MCF 10A (cell line): ENCODE measurements around the gene PIM3. TPM values are rescaled to one million over a fixed set of nuclear protein-coding genes. Genes with fewer than 3 reads are reported as not detected.

Experiments
- BruUV-seq: library from RNA; stranded (reverse); fragments of 400-500 nt; replicated peaks from 2 replicates; lab custom pipeline; 2021; lab: Mats Ljungman, UMichigan
- CTCF ChIA-PET: fragments of 300-600 bp; sonication (Branson Sonifier 250); formaldehyde crosslinking; extraction: SDS; loops from one replicate; lab custom pipeline; 2021; ENCODE audit warnings: antibody characterized with exemption, inconsistent platforms; lab: Yijun Ruan, JAX
- POLR2A ChIA-PET: fragments of 300-600, 350-650 bp; sonication (Branson Sonifier 250); formaldehyde crosslinking; extraction: SDS; loops from one replicate; lab custom pipeline; 2020; ENCODE audit warnings: antibody characterized with exemption, inconsistent platforms; lab: Yijun Ruan, JAX
- DNase-seq: peaks from one replicate; pipeline ENCODE4 v3.0.0-alpha.2; 2018; ENCODE audit not compliant: unreplicated experiment
- H3K27ac Mint-ChIP-seq: one replicate; pipeline ENCODE4 v1.8.0; 2022; ENCODE audit warnings: mild to moderate bottlenecking, low read depth, mixed read lengths; ENCODE audit not compliant: unreplicated experiment
- H3K27me3 Mint-ChIP-seq: one replicate; pipeline ENCODE4 v1.8.0; 2022; ENCODE audit warnings: mixed read lengths; ENCODE audit not compliant: insufficient read depth, unreplicated experiment
- H3K36me3 Mint-ChIP-seq: one replicate; pipeline ENCODE4 v1.8.0; 2022; ENCODE audit warnings: mild to moderate bottlenecking, moderate library complexity, mixed read lengths; ENCODE audit not compliant: insufficient read depth, unreplicated experiment
- H3K4me1 Mint-ChIP-seq: one replicate; pipeline ENCODE4 v1.8.0; 2022; ENCODE audit warnings: mixed read lengths; ENCODE audit not compliant: insufficient read depth, unreplicated experiment
- H3K4me3 Mint-ChIP-seq: one replicate; pipeline ENCODE4 v1.8.0; 2022; ENCODE audit warnings: mild to moderate bottlenecking, moderate library complexity, mixed read lengths; ENCODE audit not compliant: unreplicated experiment
- H3K9me3 Mint-ChIP-seq: one replicate; pipeline ENCODE4 v1.8.0; 2022; ENCODE audit warnings: mixed read lengths; ENCODE audit not compliant: unreplicated experiment
- CTCF ChIP-seq: fragments of 200-600 bp; IDR thresholded peaks from one replicate; pipeline ENCODE4 v1.8.0; 2022; ENCODE audit warnings: antibody characterized with exemption, mild to moderate bottlenecking; ENCODE audit not compliant: unreplicated experiment
- intact Hi-C: fragments of 100-400 bp; cut with micrococcal nuclease; formaldehyde crosslinking; loops from 2 replicates; pipeline ENCODE4 v1.14.1; 2022
- total RNA-seq: library from RNA; stranded (reverse); gene quantifications from 2 replicates; pipeline ENCODE4 v1.2.3, GENCODE V29; 2022

The PIM3 gene
- total RNA-seq, 1 experiment from 2014 or later: 56.3 TPM

- intact Hi-C loops: no loop called here
- BruUV-seq: no TSS peak
- no peak for TF ChIP-seq CTCF
- H3K36me3 Mint-ChIP-seq: no peaks in the 10 kb centered on the region
- H3K27me3 Mint-ChIP-seq: peaks cover 14% of the 10 kb centered on the region
- no peak overlapping the region for H3K27ac Mint-ChIP-seq
- ChIA-PET CTCF (interaction anchor here (0.6 to 3.0 kb wide), 8 partner anchors 10 to 229 kb away, joined by 3 to 15 read pairs (median 7); no protein-coding TSS in a partner anchor), POLR2A (interaction anchor here (0.7 kb wide), 1 partner anchor 34 kb away, joined by 3 read pairs; no protein-coding TSS in a partner anchor)
- no peak for DNase-seq
- no peak overlapping the region for H3K4me3 Mint-ChIP-seq
- H3K4me1 Mint-ChIP-seq: peaks cover 14% of the 10 kb centered on the region
- H3K9me3 Mint-ChIP-seq: peaks cover 16% of the 10 kb centered on the region
These were observed 33.9 kb downstream of the PIM3 start for GRCh38 chr22:49994361-49995040.

- no peak for DNase-seq
- intact Hi-C loops: no loop called here
- ChIA-PET POLR2A (interaction anchor here (0.7 kb wide), 1 partner anchor 33 kb away, joined by 3 read pairs; no protein-coding TSS in a partner anchor), CTCF (interaction anchor here (0.7 to 3.0 kb wide), 4 partner anchors 13 to 64 kb away, joined by 3 to 15 read pairs (median 8); no protein-coding TSS in a partner anchor)
- no peak overlapping the region for H3K4me3 Mint-ChIP-seq
- peaks cover 16% of the 10 kb centered on the region for H3K9me3 Mint-ChIP-seq
- peaks cover 14% of the 10 kb centered on the region for H3K4me1 Mint-ChIP-seq
- no TSS peak for BruUV-seq
- H3K27ac Mint-ChIP-seq: no peak overlapping the region
- no peak for TF ChIP-seq CTCF
- H3K36me3 Mint-ChIP-seq: no peaks in the 10 kb centered on the region
- H3K27me3 Mint-ChIP-seq: peaks cover 14% of the 10 kb centered on the region
These were observed 34.4 kb downstream of the PIM3 start for GRCh38 chr22:49995041-49995360.

GRCh38 chr22:49995361-49996118 is 35.0 kb downstream of the PIM3 start:
- CTCF ChIA-PET: interaction anchor here (0.7 to 1.0 kb wide), 3 partner anchors 22 to 229 kb away, joined by 3 to 5 read pairs (median 3); no protein-coding TSS in a partner anchor
- Mint-ChIP-seq H3K36me3 (no peaks in the 10 kb centered on the region), H3K27me3 (peaks cover 11% of the 10 kb centered on the region), H3K9me3 (peaks cover 12% of the 10 kb centered on the region), H3K27ac (no peak overlapping the region), H3K4me1 (peaks cover 14% of the 10 kb centered on the region), H3K4me3 (no peak overlapping the region)
- BruUV-seq: no TSS peak
- TF ChIP-seq CTCF: no peak
- DNase-seq: no peak
- intact Hi-C loops: no loop called here
- POLR2A ChIA-PET: interaction anchor here (0.6 to 0.7 kb wide), 2 partner anchors 10 to 32 kb away, joined by 3 read pairs; no protein-coding TSS in a partner anchor

- Mint-ChIP-seq H3K4me3 (no peak overlapping the region), H3K27me3 (peaks cover 5% of the 10 kb centered on the region), H3K36me3 (no peaks in the 10 kb centered on the region), H3K27ac (no peak overlapping the region), H3K9me3 (peaks cover 6% of the 10 kb centered on the region), H3K4me1 (peaks cover 14% of the 10 kb centered on the region)
- intact Hi-C loops: no loop called here
- no peak for DNase-seq
- TF ChIP-seq CTCF: no peak
- ChIA-PET POLR2A (interaction anchor here (0.6 kb wide), 1 partner anchor 11 kb away, joined by 3 read pairs; no protein-coding TSS in a partner anchor), CTCF (interaction anchor here (0.7 kb wide), 1 partner anchor 229 kb away, joined by 3 read pairs; no protein-coding TSS in a partner anchor)
- no TSS peak for BruUV-seq
These were observed 35.5 kb downstream of the PIM3 start for GRCh38 chr22:49996119-49996517.
